Measurements from ENCODE around the gene USP31.

Gene USP31

DNA sequence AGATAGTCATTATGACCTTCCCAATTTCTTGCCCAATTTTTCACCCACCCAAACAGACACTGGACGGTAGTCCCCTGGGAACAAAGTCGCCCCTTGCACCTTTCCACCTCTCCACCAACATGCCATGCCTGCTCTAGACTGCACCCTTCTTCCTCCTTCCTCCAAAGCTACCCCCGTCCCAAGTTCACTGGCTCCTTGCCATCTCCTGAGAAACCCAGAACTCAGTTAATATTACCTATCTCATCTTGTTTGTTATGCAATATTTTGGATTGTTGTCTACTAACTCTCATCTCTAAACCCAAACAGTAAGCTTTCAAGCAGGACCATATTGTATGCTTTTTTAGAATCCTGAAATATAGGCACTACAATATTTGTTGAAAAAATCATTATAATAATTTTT, 63.3 kb downstream of the USP31 start:
- no peak for DNase-seq

- no peak for DNase-seq
Observed at GRCh38 chr16:23082161-23082788, 67.0 kb downstream of the USP31 start.

DNA sequence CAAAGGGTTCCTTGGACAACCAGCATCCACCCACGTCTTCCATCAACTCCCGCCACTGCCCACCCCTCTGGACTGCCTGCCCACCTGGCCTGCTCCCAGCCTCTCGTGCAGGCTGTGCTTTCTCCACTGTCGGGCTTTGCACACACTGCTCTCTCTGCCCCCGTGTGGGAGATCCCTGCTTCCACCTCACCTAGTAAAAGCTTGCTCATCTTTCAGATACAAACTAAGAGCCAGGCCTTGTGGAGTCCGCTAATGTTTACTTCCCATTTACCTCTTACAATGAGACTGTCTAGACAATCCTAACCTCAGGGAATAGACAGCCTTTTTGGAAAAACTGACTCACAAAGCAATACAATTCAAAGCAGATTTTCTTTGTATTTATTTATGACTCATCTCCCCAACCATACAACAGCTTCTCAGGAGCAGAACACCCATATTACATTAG, 67.6 kb downstream of the USP31 start:
- no peak for DNase-seq

DNA sequence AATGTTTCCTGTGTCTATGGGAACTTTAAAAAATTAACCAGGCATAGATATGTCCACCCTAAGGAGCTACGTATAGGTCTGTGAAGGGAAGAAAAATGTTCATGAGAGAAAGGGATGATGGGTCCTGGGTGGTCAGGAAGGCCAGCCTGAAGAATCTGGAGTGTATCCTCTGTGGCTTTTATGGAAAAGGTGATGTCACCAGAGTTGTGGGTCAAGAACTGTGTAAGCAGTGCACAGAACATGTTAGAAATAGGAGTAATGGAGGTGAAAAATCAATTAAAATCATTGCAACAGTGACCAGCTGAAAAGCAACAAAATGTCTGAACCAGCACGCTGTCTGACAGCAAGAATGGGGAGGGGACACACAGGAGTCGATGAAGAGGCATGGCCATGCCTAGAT, 68.5 kb downstream of the USP31 start:
- DNase-seq, result no peak

DNA sequence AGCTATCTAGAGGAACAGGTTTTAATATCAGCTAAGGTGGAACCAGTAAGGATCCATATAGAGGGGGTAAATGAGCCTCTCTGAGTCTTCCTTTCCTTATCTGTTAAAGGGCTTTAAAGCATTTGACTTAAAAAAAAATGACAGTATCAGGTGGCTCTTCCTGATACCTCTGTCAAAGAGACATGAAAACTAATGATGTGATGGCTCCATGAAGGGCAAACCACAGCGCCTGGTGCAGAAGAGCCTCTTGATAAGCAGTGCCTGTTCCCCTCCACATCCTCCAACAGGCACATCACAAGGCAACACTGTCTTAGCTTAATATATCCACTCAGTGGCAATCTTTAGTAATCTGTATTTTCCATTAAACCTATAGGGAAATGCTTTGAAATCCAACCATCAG, 68.9 kb downstream of the USP31 start:
- no peak for DNase-seq

DNA sequence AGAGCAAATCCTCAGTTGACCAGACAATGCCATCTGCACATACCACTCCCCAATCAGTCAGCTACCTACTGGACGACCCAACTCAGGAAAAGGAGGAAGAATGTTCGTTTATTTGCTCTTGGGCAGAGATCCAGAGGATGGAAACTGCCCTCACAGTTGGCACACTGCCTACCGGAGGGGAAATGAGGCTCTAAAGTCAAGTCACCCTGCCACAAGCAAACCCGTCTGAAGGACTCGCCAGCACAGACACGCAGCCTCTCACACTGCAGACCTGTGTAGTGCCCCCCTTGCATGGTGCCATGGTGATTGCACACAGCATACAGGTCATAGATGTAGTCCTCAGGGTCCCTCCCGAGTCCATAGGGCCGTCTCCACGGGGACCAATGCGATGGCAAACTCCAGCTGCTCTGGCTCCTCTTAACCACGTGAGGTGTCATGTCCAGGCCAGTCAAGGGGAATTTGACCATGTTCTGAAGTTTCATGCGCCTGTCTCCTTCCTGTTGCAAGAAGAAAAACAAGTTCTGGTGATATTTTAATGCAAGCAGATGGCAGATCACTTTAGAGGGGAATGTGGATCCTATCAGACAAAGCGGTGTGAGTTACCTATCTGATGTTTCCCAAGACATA, 69.5 kb downstream of the USP31 start:
- DNase-seq, result no peak

- no peak for DNase-seq
Observed at GRCh38 chr16:23074423-23074822, 74.8 kb downstream of the USP31 start.

DNA sequence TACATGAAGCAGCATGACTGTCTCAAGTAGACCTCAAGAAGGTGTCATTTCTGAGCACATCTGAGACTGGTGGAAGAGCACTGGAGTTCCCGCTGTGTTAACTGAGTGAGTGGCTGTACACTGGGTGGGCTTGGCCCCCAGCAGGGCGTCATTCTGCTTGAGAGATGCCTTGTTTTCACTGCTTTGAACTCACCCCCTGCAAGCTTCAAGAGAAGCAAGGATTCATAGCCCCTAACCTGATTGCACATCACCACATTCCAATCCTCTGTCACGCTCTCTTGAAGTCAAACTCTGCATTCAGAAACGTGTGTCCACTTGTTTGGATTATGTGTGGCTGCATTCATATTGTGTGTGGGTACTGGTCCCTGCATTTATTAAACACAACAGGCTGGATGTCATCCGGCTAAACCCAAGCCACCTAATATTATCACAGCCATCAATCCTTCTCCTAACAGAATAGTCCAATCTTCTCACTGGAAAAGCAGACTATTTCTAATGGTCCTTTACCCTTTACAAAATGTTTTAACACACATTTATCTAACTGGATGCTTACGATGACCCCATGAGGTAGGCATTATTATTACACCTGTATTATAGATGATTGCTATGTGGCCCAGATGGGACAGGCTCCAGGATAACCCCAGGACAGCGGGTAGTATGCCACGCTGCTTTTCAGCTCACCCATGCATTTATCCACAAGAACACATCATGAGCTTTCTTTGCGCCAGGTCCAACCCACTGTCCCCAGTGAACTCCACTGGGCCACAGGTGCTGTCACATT, 76.3 kb downstream of the USP31 start:
- no peak for DNase-seq

DNA sequence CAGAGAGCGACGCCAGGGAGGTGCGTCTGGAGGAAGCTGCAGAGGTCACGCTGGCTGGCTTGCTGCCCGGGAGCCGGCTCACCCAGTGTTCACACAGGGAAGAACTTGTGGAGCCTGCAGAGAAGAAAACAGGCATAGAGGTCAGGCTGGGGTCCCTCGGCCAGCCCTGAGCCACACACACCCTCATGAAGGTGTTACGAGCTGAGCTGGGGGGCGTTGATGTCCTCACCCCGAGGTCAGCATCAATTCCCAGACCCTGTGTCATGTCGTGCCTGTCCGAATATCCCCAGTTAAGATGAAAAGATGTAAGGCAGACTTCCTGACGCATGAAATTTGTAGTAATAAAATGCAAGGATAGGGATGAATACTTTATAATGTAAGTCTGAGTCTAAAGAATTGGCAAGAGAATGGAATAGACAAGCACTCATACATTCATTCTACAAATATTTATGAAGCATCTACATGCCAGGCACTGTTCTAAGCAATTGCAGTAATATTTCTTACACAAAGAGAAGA, 77.1 kb downstream of the USP31 start:
- peak; percentile 23 for DNase-seq

DNA sequence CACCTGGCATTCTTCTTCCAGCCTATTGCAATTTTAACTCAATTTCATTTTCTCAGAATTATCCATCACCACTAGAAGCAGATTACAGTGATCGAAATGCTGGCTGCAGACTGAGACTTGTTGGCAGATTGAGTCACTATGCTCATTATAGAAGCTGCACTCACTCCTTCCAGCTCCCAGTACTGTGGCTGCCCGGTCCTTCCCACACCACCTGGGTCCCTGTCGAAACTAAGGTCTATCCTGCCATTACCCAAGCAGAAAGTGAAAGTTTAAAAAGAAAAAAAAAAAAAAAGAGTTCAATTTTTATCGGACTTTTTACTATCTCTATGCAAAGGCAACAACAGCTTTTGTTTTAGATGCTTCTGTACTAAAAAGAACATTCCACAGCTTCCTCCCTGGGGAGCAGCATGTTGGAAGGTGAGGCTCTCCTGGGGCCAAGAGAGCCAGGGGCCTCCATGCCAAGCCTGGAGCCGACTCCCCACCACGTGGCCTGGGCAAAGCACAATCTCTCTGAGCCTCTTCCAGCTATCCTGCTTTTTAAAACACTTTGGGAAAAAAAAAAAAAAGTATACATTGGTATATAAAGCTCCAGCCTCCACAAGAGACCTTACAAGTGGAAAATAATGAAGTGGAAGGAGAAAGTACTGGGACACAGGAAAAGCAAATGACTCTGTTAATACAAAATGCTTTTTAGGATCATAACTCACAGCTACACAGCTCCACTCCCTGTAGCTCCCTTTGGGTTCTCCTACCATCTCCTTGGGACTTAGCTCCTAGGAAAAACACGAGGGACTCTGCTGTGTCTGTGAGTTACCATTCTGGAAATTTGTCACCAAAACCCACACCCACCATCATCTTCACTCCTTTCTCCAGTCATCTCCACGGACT, 77.8 kb downstream of the USP31 start:
- no peak for DNase-seq

GRCh38 chr16:23069844-23070243, 79.4 kb downstream of the USP31 start:
- DNase-seq, result no peak

- DNase-seq, result no peak
Observed at GRCh38 chr16:23068079-23068736, 81.0 kb downstream of the USP31 start.

- no peak for DNase-seq
Observed at GRCh38 chr16:23066676-23067075, 82.6 kb downstream of the USP31 start.

DNA sequence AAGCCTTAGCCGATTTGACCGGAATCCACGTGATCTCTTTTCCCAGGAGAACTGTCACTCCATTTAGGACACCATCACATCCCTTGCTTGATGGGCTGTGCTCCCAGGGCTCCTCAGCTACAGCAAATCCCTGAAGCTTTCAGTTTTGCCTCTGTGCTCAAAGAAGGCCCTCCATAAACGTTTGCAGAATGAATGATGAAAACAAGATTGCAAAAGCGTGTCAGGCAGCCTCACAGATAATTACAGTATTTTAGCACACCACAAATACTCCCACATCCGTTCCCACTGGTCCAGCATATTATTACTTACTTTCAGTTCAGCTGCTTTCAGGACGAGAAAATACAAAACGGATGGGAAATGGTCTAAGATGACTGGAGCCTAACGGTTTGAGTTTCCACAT, 84.6 kb downstream of the USP31 start:
- peak; percentile 38 for DNase-seq

DNA sequence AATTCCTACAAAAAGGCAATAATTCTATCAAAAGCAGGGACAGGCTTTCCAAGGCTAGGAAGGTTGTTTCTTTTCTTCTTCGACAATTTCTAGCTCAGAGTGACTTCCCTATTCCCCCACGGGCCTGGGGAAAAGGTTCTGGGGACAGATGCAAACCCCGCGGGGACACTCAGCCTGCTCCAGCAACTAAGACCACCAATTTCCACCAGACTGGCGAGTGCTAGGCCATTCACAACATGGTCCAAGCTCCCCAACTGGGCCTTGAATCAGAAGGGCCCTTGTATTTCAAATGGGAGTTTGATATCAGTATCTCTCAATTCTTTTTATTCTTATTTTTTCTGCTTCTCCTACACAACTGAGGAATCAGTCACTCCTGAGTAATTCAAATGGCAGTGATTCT, 86.7 kb downstream of the USP31 start:
- no peak for DNase-seq

DNA sequence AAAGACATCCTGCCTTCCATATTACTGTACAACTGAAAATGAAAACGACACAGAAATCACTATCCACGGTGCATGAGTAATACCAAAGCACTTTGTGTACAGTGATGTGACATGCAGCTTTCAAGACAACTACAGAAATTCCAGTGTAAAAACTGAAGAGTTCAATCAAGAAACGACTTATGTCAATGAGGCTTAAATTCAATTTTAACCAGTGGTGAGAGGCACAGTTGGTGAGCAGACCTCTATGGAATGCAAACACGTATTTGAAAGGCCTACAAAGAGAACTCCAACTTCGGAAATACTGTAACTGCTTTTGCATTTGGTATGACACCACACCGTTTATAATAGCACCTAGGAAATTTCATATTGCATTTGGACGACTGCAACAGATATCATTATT, 87.6 kb downstream of the USP31 start:
- no peak for DNase-seq

GRCh38 chr16:23060458-23061320, 88.6 kb downstream of the USP31 start:
- DNase-seq, result peak; percentile 72

- no peak for DNase-seq
Observed at GRCh38 chr16:23059433-23059832, 89.8 kb downstream of the USP31 start.

DNA sequence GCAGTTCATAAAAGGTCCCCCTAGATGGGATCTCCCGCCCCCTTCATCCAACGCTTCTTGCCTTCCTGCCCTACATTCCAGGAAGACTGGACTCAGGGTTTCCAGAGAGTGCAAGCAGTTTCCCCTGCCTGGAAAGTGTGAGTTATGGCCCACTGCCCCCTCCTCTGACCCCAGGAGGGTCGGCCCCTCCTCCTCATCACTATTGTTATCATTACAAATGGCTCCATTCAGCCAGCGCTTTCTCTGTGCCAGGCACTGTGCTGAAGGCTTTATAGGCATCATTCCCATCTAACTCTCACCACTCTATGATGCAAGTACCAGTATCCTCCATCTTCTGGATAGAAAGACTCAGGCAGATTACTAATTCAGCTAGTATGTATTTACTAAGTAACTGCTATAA, 90.7 kb downstream of the USP31 start:
- DNase-seq, result no peak

- no peak for DNase-seq
Observed at GRCh38 chr16:23057013-23057596, 92.1 kb downstream of the USP31 start.

DNA sequence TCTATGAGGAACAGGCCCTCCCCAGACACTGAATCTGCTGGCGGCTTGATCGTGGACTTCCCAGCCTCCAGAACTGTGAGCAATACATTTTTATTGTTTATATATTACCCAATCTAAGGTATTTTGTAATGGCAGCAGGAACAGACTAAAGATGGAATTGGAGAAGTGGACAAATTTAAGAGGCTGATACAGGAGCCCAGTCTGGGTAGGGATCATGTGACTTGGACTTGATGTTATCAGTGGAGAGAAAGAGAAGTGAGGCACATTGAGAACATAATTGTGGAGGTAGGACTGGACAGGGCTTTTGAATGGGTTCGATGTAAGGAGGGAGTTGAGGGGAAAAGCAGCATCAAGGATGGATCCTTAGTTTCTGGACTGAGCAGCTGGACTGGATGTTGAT, 93.8 kb downstream of the USP31 start:
- no peak for DNase-seq
